ENCODE measurements around the gene RNF19B. TPM values are rescaled to one million over a fixed set of nuclear protein-coding genes. Genes with fewer than 3 reads are reported as not detected.
"Not testable (repeated sequence)": the region's sequence is repeated elsewhere in the genome, so short reads cannot be mapped to it uniquely, and the experiment has no call there.

RNF19B gene
- total and polyA plus RNA-seq, 2 donors from 2014 or later, result 17.3 to 30.8 TPM

- no peak overlapping the region for H3K9ac ChIP-seq (ENCODE audit: low read length in 3 of 3)
- H3K36me3 ChIP-seq (ENCODE audit: control insufficient read depth in 2 of 3, insufficient read depth in 3 of 3, low read length in 3 of 3), result no peaks in the 10 kb centered on the region
- FAIRE-seq, result no peak
- no peak overlapping the region for H3K4me3 ChIP-seq (ENCODE audit: low read length in 3 of 3)
- no peaks in the 10 kb centered on the region for H3K27me3 ChIP-seq (ENCODE audit: control insufficient read depth, insufficient read depth, low read length)
- H3K9me3 ChIP-seq (ENCODE audit: control insufficient read depth in 2 of 3, insufficient read depth in 1 of 3, low read length in 3 of 3), result no peaks in the 10 kb centered on the region
- H3K4me1 ChIP-seq (ENCODE audit: control insufficient read depth in 2 of 3, insufficient read depth in 2 of 3, low read depth in 1 of 3, low read length in 3 of 3), result peaks cover 0 to under 1% (median 0%) of the 10 kb centered on the region in 3 donors
- H3K27ac ChIP-seq (ENCODE audit: low read depth in 2 of 2, low read length in 2 of 2), result no peak overlapping the region
- TF ChIP-seq CTCF (IDR thresholded peaks at IDR 0.05; ENCODE audit: borderline replicate concordance, extremely low read depth, insufficient read depth), result no peak
- no peak for DNase-seq
- intact Hi-C loops (cut with DNase I), result no loop called here
Observed at GRCh38 chr1:32906654-32907053, 58.0 kb downstream of the RNF19B start.

- intact Hi-C loops (cut with DNase I); FAIRE-seq; H3K9ac ChIP-seq (ENCODE audit: low read length in 3 of 3); H3K4me1 ChIP-seq (ENCODE audit: control insufficient read depth in 2 of 3, insufficient read depth in 2 of 3, low read depth in 1 of 3, low read length in 3 of 3); H3K27ac ChIP-seq (ENCODE audit: low read depth in 2 of 2, low read length in 2 of 2); H3K27me3 ChIP-seq (ENCODE audit: control insufficient read depth, insufficient read depth, low read length); H3K4me3 ChIP-seq (ENCODE audit: low read length in 3 of 3); H3K9me3 ChIP-seq (ENCODE audit: control insufficient read depth in 2 of 3, insufficient read depth in 1 of 3, low read length in 3 of 3); H3K36me3 ChIP-seq (ENCODE audit: control insufficient read depth in 2 of 3, insufficient read depth in 3 of 3, low read length in 3 of 3); DNase-seq: not testable (repeated sequence)
Observed at GRCh38 chr1:32905588-32905987, 59.0 kb downstream of the RNF19B start.

- H3K27ac ChIP-seq (ENCODE audit: low read depth in 2 of 2, low read length in 2 of 2), result no peak overlapping the region
- no peaks in the 10 kb centered on the region for H3K36me3 ChIP-seq (ENCODE audit: control insufficient read depth in 2 of 3, insufficient read depth in 3 of 3, low read length in 3 of 3)
- FAIRE-seq, result no peak
- intact Hi-C loops (cut with DNase I), result no loop called here
- no peak overlapping the region for H3K9ac ChIP-seq (ENCODE audit: low read length in 3 of 3)
- no peak for TF ChIP-seq CTCF (IDR thresholded peaks at IDR 0.05; ENCODE audit: borderline replicate concordance, extremely low read depth, insufficient read depth)
- peaks cover 0 to 8% (median 0%) of the 10 kb centered on the region in 3 donors for H3K4me1 ChIP-seq (ENCODE audit: control insufficient read depth in 2 of 3, insufficient read depth in 2 of 3, low read depth in 1 of 3, low read length in 3 of 3)
- DNase-seq, result no peak
- no peaks in the 10 kb centered on the region for H3K9me3 ChIP-seq (ENCODE audit: control insufficient read depth in 2 of 3, insufficient read depth in 1 of 3, low read length in 3 of 3)
- H3K27me3 ChIP-seq (ENCODE audit: control insufficient read depth, insufficient read depth, low read length), result no peaks in the 10 kb centered on the region
- H3K4me3 ChIP-seq (ENCODE audit: low read length in 3 of 3), result no peak overlapping the region
Observed at GRCh38 chr1:32904797-32905196, 59.8 kb downstream of the RNF19B start.

- intact Hi-C loops (cut with DNase I), result no loop called here
- Histone ChIP-seq H3K36me3 (ENCODE audit: control insufficient read depth in 2 of 3, insufficient read depth in 3 of 3, low read length in 3 of 3) (no peaks in the 10 kb centered on the region), H3K4me3 (ENCODE audit: low read length in 3 of 3) (no peak overlapping the region), H3K9ac (ENCODE audit: low read length in 3 of 3) (no peak overlapping the region), H3K27me3 (ENCODE audit: control insufficient read depth, insufficient read depth, low read length) (no peaks in the 10 kb centered on the region), H3K27ac (ENCODE audit: low read depth in 2 of 2, low read length in 2 of 2) (no peak overlapping the region), H3K9me3 (ENCODE audit: control insufficient read depth in 2 of 3, insufficient read depth in 1 of 3, low read length in 3 of 3) (no peaks in the 10 kb centered on the region), H3K4me1 (ENCODE audit: control insufficient read depth in 2 of 3, insufficient read depth in 2 of 3, low read depth in 1 of 3, low read length in 3 of 3) (peaks cover 0 to 8% (median 0%) of the 10 kb centered on the region in 3 donors)
- no peak for DNase-seq
- FAIRE-seq, result no peak
- no peak for TF ChIP-seq CTCF (IDR thresholded peaks at IDR 0.05; ENCODE audit: borderline replicate concordance, extremely low read depth, insufficient read depth)
Observed at GRCh38 chr1:32903991-32904785, 60.4 kb downstream of the RNF19B start.
